B cell (primary cell): ENCODE data around the gene FAM120A. TPM values are rescaled to one million over a fixed set of nuclear protein-coding genes. Genes with fewer than 3 reads are reported as not detected.

Experiments used
- ATAC-seq: fragments of 200-7000 bp; cut with Tn5 transposase; one replicate; pipeline ENCODE4 v1.10.0; 2021; ENCODE audit warnings: low read depth, mild to moderate bottlenecking, moderate number of reproducible peaks, moderate library complexity
- CTCF ChIA-PET: fragments of 350-600 bp; sonication (Branson Sonifier 250); formaldehyde crosslinking; loops from one replicate; lab custom pipeline; 2021; ENCODE audit warnings: antibody characterized with exemption, inconsistent platforms; lab: Charles Lee
- POLR2A ChIA-PET: fragments of 350-600 bp; sonication (Branson Sonifier 250); formaldehyde crosslinking; loops from one replicate; lab custom pipeline; 2021; ENCODE audit warnings: antibody characterized with exemption; lab: Charles Lee
- DNase-seq: peaks from one replicate; pipeline ENCODE4 v3.0.0; 2013
- H2AFZ ChIP-seq: 2 replicates; pipeline ENCODE4 v1.6.1; 2012; ENCODE audit warnings: mild to moderate bottlenecking, low read depth, low read length; ENCODE audit not compliant: insufficient read depth, poor library complexity, severe bottlenecking
- H3K27ac ChIP-seq, 2 donors: 1 replicate in 1 of 2; 2 replicates in 1 of 2; pipeline ENCODE4 v1.5.1; 2012 to 2013; ENCODE audit warnings: low read length in 2 of 2, mild to moderate bottlenecking in 2 of 2, moderate library complexity in 1 of 2
- H3K27me3 ChIP-seq, 4 experiments: fragments of 200-600 bp in 1 of 4; sonication (generic) in 1 of 4; replicated peaks in 1 of 4; 1 replicate in 2 of 4; 2 replicates in 2 of 4; pipeline versions ENCODE4 v1.6.1 to v1.7.0; 2013 to 2016; ENCODE audit warnings: low read length in 3 of 4, mild to moderate bottlenecking in 2 of 4, mixed read lengths in 1 of 4, moderate library complexity in 1 of 4; ENCODE audit not compliant: insufficient read depth in 4 of 4, control insufficient read depth in 3 of 4; ENCODE audit errors: control extremely low read depth in 1 of 4
- H3K36me3 ChIP-seq, 2 experiments: replicated peaks in 1 of 2; 1 replicate in 1 of 2; 2 replicates in 1 of 2; pipeline versions ENCODE4 v1.6.1 to v1.7.1; 2013; ENCODE audit warnings: low read length in 1 of 2; ENCODE audit not compliant: insufficient read depth in 2 of 2, control insufficient read depth in 1 of 2; ENCODE audit errors: control extremely low read depth in 1 of 2, extremely low read depth in 1 of 2
- H3K4me1 ChIP-seq, 2 donors: fragments of 200-600 bp in 1 of 2; sonication (generic) in 1 of 2; 1 replicate in 1 of 2; 2 replicates in 1 of 2; pipeline versions ENCODE4 v1.5.1 to v1.6.1; 2013 to 2017; ENCODE audit warnings: low read length in 2 of 2; ENCODE audit not compliant: control insufficient read depth in 2 of 2, insufficient read depth in 2 of 2
- H3K4me2 ChIP-seq: replicated peaks from 2 replicates; pipeline ENCODE3; 2012; ENCODE audit warnings: mild to moderate bottlenecking, low read depth, low read length; ENCODE audit not compliant: poor library complexity, severe bottlenecking
- H3K4me3 ChIP-seq, 5 experiments: fragments of 200-600 bp in 1 of 5; sonication (generic) in 1 of 5; 1 replicate in 3 of 5; 2 replicates in 2 of 5; pipeline versions ENCODE4 v1.5.1 to v1.7.0; 2011 to 2016; ENCODE audit warnings: low read length in 4 of 5, mild to moderate bottlenecking in 4 of 5, low read depth in 2 of 5, control low read depth in 1 of 5, moderate library complexity in 1 of 5; ENCODE audit not compliant: insufficient read depth in 1 of 5; ENCODE audit errors: control extremely low read depth in 1 of 5, extremely low read depth in 1 of 5
- H3K79me2 ChIP-seq: fragments of 200-600 bp; sonication (generic); one replicate; pipeline ENCODE4 v1.6.0; 2016; ENCODE audit warnings: low read length; ENCODE audit not compliant: control insufficient read depth, insufficient read depth
- H3K9ac ChIP-seq: fragments of 200-600 bp; sonication (generic); 2 replicates; pipeline ENCODE4 v1.6.1; 2017; ENCODE audit warnings: mild to moderate bottlenecking, low read length, moderate library complexity
- H3K9me3 ChIP-seq, 3 donors: one replicate each; pipeline versions ENCODE4 v1.6.1 to v1.7.1; 2013; ENCODE audit warnings: low read length in 2 of 3; ENCODE audit not compliant: control insufficient read depth in 2 of 3, insufficient read depth in 1 of 3; ENCODE audit errors: control extremely low read depth in 1 of 3
- H4K20me1 ChIP-seq: 2 replicates; pipeline ENCODE4 v1.6.0; 2012; ENCODE audit warnings: mild to moderate bottlenecking, low read length; ENCODE audit not compliant: insufficient read depth, control insufficient read depth, poor library complexity, severe bottlenecking
- H3K27ac Mint-ChIP-seq: one replicate; pipeline ENCODE4 v1.8.0; 2021; ENCODE audit warnings: mixed read lengths
- H3K27me3 Mint-ChIP-seq: one replicate; pipeline ENCODE4 v1.8.0; 2021; ENCODE audit warnings: mixed read lengths
- H3K4me1 Mint-ChIP-seq: one replicate; pipeline ENCODE4 v1.8.0; 2021; ENCODE audit warnings: mixed read lengths
- H3K4me3 Mint-ChIP-seq: one replicate; pipeline ENCODE4 v1.8.0; 2021; ENCODE audit warnings: mixed read lengths
- H3K9me3 Mint-ChIP-seq: one replicate; pipeline ENCODE4 v1.8.0; 2022; ENCODE audit warnings: mixed read lengths; ENCODE audit not compliant: insufficient read depth
- CTCF ChIP-seq: fragments of 200-600 bp; IDR thresholded peaks from one replicate; pipeline ENCODE4 v1.8.0; 2022; ENCODE audit warnings: antibody characterized with exemption, mild to moderate bottlenecking
- EZH2 ChIP-seq: IDR thresholded peaks from 2 replicates; pipeline ENCODE4 v1.6.1; 2012; ENCODE audit warnings: borderline replicate concordance, low read depth, mild to moderate bottlenecking, moderate library complexity, low read length; ENCODE audit not compliant: insufficient read depth, poor library complexity, severe bottlenecking
- WGBS: methylation state at CpG from one replicate; pipeline ENCODE4 v1.1.5; 2013; ENCODE audit warnings: missing lambda C conversion rate; ENCODE audit not compliant: insufficient coverage; 5-methylcytosine and 5-hydroxymethylcytosine counted together
- intact Hi-C: fragments of 100-400 bp; cut with micrococcal nuclease; formaldehyde crosslinking; loops from one replicate; pipeline ENCODE4 v1.10.0; 2022
- polyA plus RNA-seq: library from polyadenylated mRNA; depleted of rRNA; stranded (reverse); fragments of >200 nt; gene quantifications from 2 replicates; pipeline ENCODE4 v1.2.3, GENCODE V29; 2012
- total RNA-seq, 2 donors: library from RNA; stranded (reverse); fragments of 120-200 nt in 1 of 2; gene quantifications; 1 replicate in 1 of 2; 2 replicates in 1 of 2; pipeline versions ENCODE4 v1.2.3 to v1.2.4, GENCODE V29; 2013 to 2022

The FAM120A gene
- total and polyA plus RNA-seq, 2 donors (not counting 1 experiment from before 2014, with no cell fraction given) = 48.4 to 105 TPM

- intact Hi-C loops = no loop called here
- no peaks in the 10 kb centered on the region for H3K9me3 Mint-ChIP-seq
- Histone ChIP-seq H3K4me1 (no peaks in the 10 kb centered on the region), H3K36me3 (no peaks in the 10 kb centered on the region), H3K9ac (no peak overlapping the region), H2AFZ (no peak overlapping the region), H3K4me2 (no peak overlapping the region), H3K27me3 (peaks cover 0 to 5% (median 2%) of the 10 kb centered on the region in 4 experiments), H3K9me3 (no peaks in the 10 kb centered on the region), H3K4me3 (no peak overlapping the region), H4K20me1 (no peaks in the 10 kb centered on the region), H3K27ac (no peak overlapping the region), H3K79me2 (no peaks in the 10 kb centered on the region)
- no peaks in the 10 kb centered on the region for H3K4me1 Mint-ChIP-seq
- 100% methylated on average over 3 of the region's 5 CpGs for WGBS
- peaks cover 36% of the 10 kb centered on the region for H3K27me3 Mint-ChIP-seq
- POLR2A ChIA-PET = no interaction called here
- DNase-seq (no peak), ATAC-seq (no peak)
- H3K4me3 Mint-ChIP-seq = no peak overlapping the region
- TF ChIP-seq CTCF (no peak), EZH2 (no peak)
- CTCF ChIA-PET = no interaction called here
- no peak overlapping the region for H3K27ac Mint-ChIP-seq
Observed at GRCh38 chr9:93406371-93406770, 45.1 kb upstream of the FAM120A start.

- Histone ChIP-seq H3K27ac (no peak overlapping the region), H3K4me3 (no peak overlapping the region), H3K79me2 (no peaks in the 10 kb centered on the region), H3K27me3 (peaks cover 0 to 20% (median 8%) of the 10 kb centered on the region in 4 experiments), H3K9me3 (peaks cover 4 to 23% (median 13%) of the 10 kb centered on the region in 3 donors), H3K4me2 (no peak overlapping the region), H3K9ac (no peak overlapping the region), H3K36me3 (no peaks in the 10 kb centered on the region), H4K20me1 (no peaks in the 10 kb centered on the region), H3K4me1 (no peaks in the 10 kb centered on the region), H2AFZ (no peak overlapping the region)
- no peaks in the 10 kb centered on the region for H3K9me3 Mint-ChIP-seq
- no peak overlapping the region for H3K27ac Mint-ChIP-seq
- intact Hi-C loops = no loop called here
- DNase-seq (no peak), ATAC-seq (no peak)
- TF ChIP-seq EZH2 (no peak), CTCF (no peak)
- ChIA-PET CTCF (no interaction called here), POLR2A (no interaction called here)
- no peaks in the 10 kb centered on the region for H3K4me1 Mint-ChIP-seq
- H3K4me3 Mint-ChIP-seq = no peak overlapping the region
- H3K27me3 Mint-ChIP-seq = peaks cover 55% of the 10 kb centered on the region
Observed at GRCh38 chr9:93413530-93413929, 38.0 kb upstream of the FAM120A start.
